Upper lobe of right lung (tissue), 1 donor: Measurements from ENCODE around the gene STAT3. TPM values are rescaled to one million over a fixed set of nuclear protein-coding genes. Genes with fewer than 3 reads are reported as not detected.
A peak's percentile ranks its signal among the peaks of the same experiment; 100 is the strongest.

ENCODE experiments used
- ATAC-seq: fragments of 200-7000 bp; cut with Tn5 transposase; one replicate; pipeline ENCODE4 v1.9.1; 2020; ENCODE audit warnings: mild to moderate bottlenecking, moderate library complexity
- DNase-seq: peaks from one replicate; pipeline ENCODE4 v3.0.0-alpha.2; 2020
- H3K27ac ChIP-seq: fragments of 200-600 bp; one replicate; pipeline ENCODE4 v1.8.0; 2022
- H3K27me3 ChIP-seq: fragments of 200-600 bp; one replicate; pipeline ENCODE4 v1.8.0; 2022; ENCODE audit warnings: mild to moderate bottlenecking
- H3K36me3 ChIP-seq: fragments of 200-600 bp; one replicate; pipeline ENCODE4 v1.8.0; 2022
- H3K4me1 ChIP-seq: fragments of 200-600 bp; one replicate; pipeline ENCODE4 v1.8.0; 2022
- H3K4me3 ChIP-seq: fragments of 200-600 bp; one replicate; pipeline ENCODE4 v1.8.0; 2022; ENCODE audit warnings: mild to moderate bottlenecking
- H3K9me3 ChIP-seq: fragments of 200-600 bp; one replicate; pipeline ENCODE4 v1.8.0; 2022
- CTCF ChIP-seq: fragments of 200-600 bp; IDR thresholded peaks from one replicate; pipeline ENCODE4 v1.8.0; 2022; ENCODE audit warnings: antibody characterized with exemption
- intact Hi-C: fragments of 100-400 bp; cut with DNase I; formaldehyde crosslinking; loops from one replicate; pipeline ENCODE4 v1.11.0; 2022
- total RNA-seq: library from RNA; stranded (reverse); fragmentation: NEBNext Ultra II Directional; extraction: Animal tissue kit (Norgen Biotek cat#: 25700); gene quantifications from one replicate; pipeline ENCODE4 v1.2.1, GENCODE V29; 2021
- donor health status: DM: no; HTN: yes; CAD: no; lungs with severe emphysema.

Gene STAT3
- total RNA-seq, 1 donor from 2014 or later, result 309 TPM

- no peak for TF ChIP-seq CTCF
- Histone ChIP-seq H3K9me3 (no peaks in the 10 kb centered on the region), H3K27ac (peak overlapping the region; percentile 91), H3K4me3 (no peak overlapping the region), H3K27me3 (no peaks in the 10 kb centered on the region), H3K36me3 (no peaks in the 10 kb centered on the region), H3K4me1 (peaks cover 35% of the 10 kb centered on the region)
- DNase-seq, result no peak
- ATAC-seq, result no peak
- intact Hi-C loops, result no loop called here
Observed at GRCh38 chr17:42277342-42277712, 110.9 kb downstream of the STAT3 start.

GRCh38 chr17:42276609-42277341 is 111.5 kb downstream of the STAT3 start:
- ATAC-seq, result peak; percentile 37
- H3K4me3 ChIP-seq, result peak overlapping the region; percentile 85
- TF ChIP-seq CTCF, result no peak
- H3K27me3 ChIP-seq, result no peaks in the 10 kb centered on the region
- peak overlapping the region; percentile 91 for H3K27ac ChIP-seq
- peaks cover 40% of the 10 kb centered on the region for H3K4me1 ChIP-seq
- no peaks in the 10 kb centered on the region for H3K9me3 ChIP-seq
- peak; percentile 85 for DNase-seq
- no peaks in the 10 kb centered on the region for H3K36me3 ChIP-seq
- intact Hi-C loops, result no loop called here

GRCh38 chr17:42276359-42276608 is 112.0 kb downstream of the STAT3 start, which contains the start of gene STAT5B:
STAT5B (minus strand) TSS chr17:42276391; CDS start chr17:42232127, 44,264 bp downstream.
- DNase-seq (peak; percentile 90), ATAC-seq (peak; percentile 97)
- Histone ChIP-seq H3K27ac (peak within 1 kb of the TSS; percentile 91), H3K36me3 (no peaks in the 10 kb centered on the region), H3K4me3 (peak within 1 kb of the TSS; percentile 85), H3K4me1 (peaks cover 40% of the 10 kb centered on the region), H3K9me3 (no peaks in the 10 kb centered on the region), H3K27me3 (no peaks in the 10 kb centered on the region)
- intact Hi-C loops, result no loop called here
- TF ChIP-seq CTCF, result no peak

- peak; percentile 71 for ATAC-seq
- Histone ChIP-seq H3K4me3 (peak overlapping the region; percentile 85), H3K27ac (peak overlapping the region; percentile 61), H3K4me1 (peaks cover 40% of the 10 kb centered on the region), H3K9me3 (no peaks in the 10 kb centered on the region), H3K27me3 (no peaks in the 10 kb centered on the region), H3K36me3 (no peaks in the 10 kb centered on the region)
- DNase-seq, result no peak
- no peak for TF ChIP-seq CTCF
- intact Hi-C loops, result no loop called here
Observed at GRCh38 chr17:42275527-42276358, 112.5 kb downstream of the STAT3 start.

GRCh38 chr17:42274812-42275526 is 113.3 kb downstream of the STAT3 start:
- TF ChIP-seq CTCF, result no peak
- H3K27me3 ChIP-seq, result no peaks in the 10 kb centered on the region
- peak overlapping the region; percentile 61 for H3K27ac ChIP-seq
- no peak for DNase-seq
- H3K36me3 ChIP-seq, result no peaks in the 10 kb centered on the region
- peaks cover 40% of the 10 kb centered on the region for H3K4me1 ChIP-seq
- H3K9me3 ChIP-seq, result no peaks in the 10 kb centered on the region
- intact Hi-C loops, result no loop called here
- peak overlapping the region; percentile 85 for H3K4me3 ChIP-seq
- no peak for ATAC-seq
